Sigmoid colon (tissue), 4 donors: ENCODE results near the gene MRM2.

ENCODE experiments used
- CTCF ChIP-seq, 4 experiments: fragments of 450-650 bp in 3 of 4; fragments of 200-600 bp in 1 of 4; IDR thresholded peaks; one replicate each; pipeline ENCODE4 v1.5.1; 2016 to 2019; ENCODE audit warnings: antibody characterized with exemption in 4 of 4, mild to moderate bottlenecking in 3 of 4, moderate library complexity in 2 of 4
- EP300 ChIP-seq, 4 donors: sonication (generic); formaldehyde crosslinking; IDR thresholded peaks; one replicate each; pipeline ENCODE4 v1.6.1; 2017; ENCODE audit warnings: antibody characterized with exemption in 4 of 4
- POLR2A ChIP-seq, 2 donors: fragments of 450-650 bp; IDR thresholded peaks; one replicate each; pipeline ENCODE4 v1.6.1; 2016; ENCODE audit warnings: antibody characterized with exemption in 2 of 2, mild to moderate bottlenecking in 2 of 2, moderate library complexity in 2 of 2
- POLR2AphosphoS5 ChIP-seq, 4 donors: sonication (generic); formaldehyde crosslinking; IDR thresholded peaks; one replicate each; pipeline ENCODE4 v1.6.1; 2017; ENCODE audit warnings: antibody characterized with exemption in 4 of 4

- no peak for TF ChIP-seq CTCF (IDR thresholded peaks at IDR 0.05)
- no peak for TF ChIP-seq POLR2A (IDR thresholded peaks at IDR 0.05)
- no peak for TF ChIP-seq EP300 (IDR thresholded peaks at IDR 0.05)
- no peak for TF ChIP-seq POLR2AphosphoS5 (IDR thresholded peaks at IDR 0.05)
Measured at GRCh38 chr7:2208712-2209111, 33.3 kb downstream of the MRM2 start.
